H1 (cell line): ENCODE data around the gene PSMD5.

Experiments used
- BRCA1 ChIP-seq: IDR thresholded peaks from 2 replicates; pipeline ENCODE4 v1.6.1; 2012; ENCODE audit warnings: low read depth, low read length, improper control_type of control experiment
- CTCF ChIP-seq, 3 experiments: IDR thresholded peaks; 1 replicate in 2 of 3; 2 replicates in 1 of 3; pipeline versions ENCODE4 v1.5.1 to v1.6.1; 2011; ENCODE audit warnings: low read length in 3 of 3, mild to moderate bottlenecking in 3 of 3, inconsistent platforms in 2 of 3, low read depth in 1 of 3, moderate library complexity in 1 of 3; ENCODE audit not compliant: insufficient read depth in 1 of 3; ENCODE audit errors: control extremely low read depth in 1 of 3
- E2F6 ChIP-seq: IDR thresholded peaks from 2 replicates; pipeline ENCODE4 v1.6.1; 2012; ENCODE audit warnings: inconsistent platforms
- EP300 ChIP-seq, 2 experiments: IDR thresholded peaks; 1 replicate in 1 of 2; 2 replicates in 1 of 2; pipeline ENCODE4 v1.6.1; 2011 to 2012; ENCODE audit warnings: low read depth in 2 of 2, low read length in 2 of 2, mild to moderate bottlenecking in 2 of 2, borderline replicate concordance in 1 of 2, inconsistent platforms in 1 of 2, moderate library complexity in 1 of 2
- EZH2 ChIP-seq: fragments of 200-600 bp; sonication (generic); IDR thresholded peaks from 2 replicates; pipeline ENCODE4 v1.7.1; 2012; ENCODE audit warnings: low read depth, mild to moderate bottlenecking, moderate library complexity, low read length, inconsistent platforms; ENCODE audit not compliant: severe bottlenecking
- SRF ChIP-seq: IDR thresholded peaks from 2 replicates; pipeline ENCODE4 v1.6.1; 2011; ENCODE audit warnings: mild to moderate bottlenecking, low read depth, low read length, moderate library complexity

GRCh38 chr9:120886490-120886967, 43.8 kb upstream of the PSMD5 start:
- TF ChIP-seq EZH2, result no peak
- TF ChIP-seq EP300 (IDR thresholded peaks at IDR 0.05; ENCODE audit: borderline replicate concordance in 1 of 2, low read depth in 2 of 2, low read length in 2 of 2), result no peak
- TF ChIP-seq CTCF (IDR thresholded peaks at IDR 0.05; ENCODE audit: control extremely low read depth in 1 of 3, insufficient read depth in 1 of 3, low read depth in 1 of 3, low read length in 3 of 3), result no peak
- TF ChIP-seq SRF, result no peak
- TF ChIP-seq BRCA1, result no peak
- no peak for TF ChIP-seq E2F6
